NCI-H510A treated with DMSO at 0.1 percent for 48 hours (cell line): Measurements from ENCODE around the gene PIMREG.

ENCODE experiments used
- DNase-seq: peaks from one replicate; lab custom pipeline; 2025; lab: John Stamatoyannopoulos, UW

The PIMREG gene, protein sequence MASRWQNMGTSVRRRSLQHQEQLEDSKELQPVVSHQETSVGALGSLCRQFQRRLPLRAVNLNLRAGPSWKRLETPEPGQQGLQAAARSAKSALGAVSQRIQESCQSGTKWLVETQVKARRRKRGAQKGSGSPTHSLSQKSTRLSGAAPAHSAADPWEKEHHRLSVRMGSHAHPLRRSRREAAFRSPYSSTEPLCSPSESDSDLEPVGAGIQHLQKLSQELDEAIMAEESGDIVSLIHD

DNA sequence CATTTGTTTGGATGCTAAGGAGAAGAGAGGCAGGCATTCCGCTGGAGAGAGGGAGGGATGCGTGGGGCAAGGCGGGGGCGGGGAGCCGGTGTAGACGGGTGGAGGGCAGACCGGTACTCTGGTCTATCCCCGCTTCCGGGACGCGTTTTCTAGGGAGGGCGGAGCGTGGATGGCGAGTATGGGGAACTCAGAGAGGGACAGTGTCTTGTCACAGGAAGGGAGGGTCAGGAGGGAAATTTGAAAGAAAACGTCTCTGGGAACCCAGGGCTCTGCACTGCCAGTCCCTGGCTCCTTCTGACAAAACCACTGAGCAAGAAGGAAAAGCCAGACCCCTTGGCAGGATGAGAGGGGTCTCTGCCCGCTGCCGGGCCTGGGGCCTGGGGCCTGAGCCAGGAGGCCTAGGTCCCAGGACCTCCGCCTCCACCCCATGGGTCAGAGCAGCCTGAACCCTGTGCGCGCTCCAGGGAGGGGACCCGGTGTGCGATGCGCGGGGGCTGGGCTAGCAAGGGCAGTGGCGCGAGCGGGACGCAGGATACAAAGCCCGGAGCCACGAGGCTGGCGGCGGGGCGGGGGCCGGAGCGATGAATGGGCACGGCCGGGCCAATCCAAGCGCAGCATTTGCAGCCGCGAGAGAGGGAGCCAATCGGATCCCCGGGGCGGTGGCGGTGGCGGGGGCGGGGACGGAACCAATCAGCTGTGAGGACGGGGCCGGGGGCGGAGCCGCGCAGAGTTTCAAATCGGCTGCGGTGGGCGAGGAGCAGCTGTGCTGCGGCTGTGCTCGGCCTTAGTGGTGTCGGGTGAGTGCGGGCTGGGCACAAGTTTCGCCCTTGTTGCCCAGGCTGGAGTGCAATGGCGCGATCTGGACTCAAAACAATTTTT, at the start of gene PIMREG:
Gene PIMREG (plus strand): TSS at position 764 of the 879 bp plus-strand sequence. CDS start 656 bp downstream, outside the sequence.
- peak; percentile 89 for DNase-seq

DNA sequence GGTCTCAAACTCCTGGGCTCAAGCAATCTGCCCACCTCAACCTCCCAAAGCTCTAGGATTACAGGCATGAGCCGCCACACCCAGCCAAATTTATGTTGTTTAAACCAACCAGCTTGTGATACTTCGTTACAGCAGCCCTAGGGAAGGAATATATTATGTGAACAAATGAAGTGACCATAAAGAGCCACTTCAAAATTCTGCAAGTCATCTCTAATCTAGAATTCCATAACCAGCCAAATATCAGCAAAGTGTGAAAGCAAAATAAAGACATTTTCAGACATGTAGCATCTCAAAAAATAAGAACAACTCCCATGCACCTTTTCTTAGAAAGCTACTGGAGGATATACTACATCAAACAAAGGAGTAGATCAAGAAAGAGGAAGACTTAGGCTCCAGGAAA, 45.3 kb upstream of the PIMREG start:
- no peak for DNase-seq

DNA sequence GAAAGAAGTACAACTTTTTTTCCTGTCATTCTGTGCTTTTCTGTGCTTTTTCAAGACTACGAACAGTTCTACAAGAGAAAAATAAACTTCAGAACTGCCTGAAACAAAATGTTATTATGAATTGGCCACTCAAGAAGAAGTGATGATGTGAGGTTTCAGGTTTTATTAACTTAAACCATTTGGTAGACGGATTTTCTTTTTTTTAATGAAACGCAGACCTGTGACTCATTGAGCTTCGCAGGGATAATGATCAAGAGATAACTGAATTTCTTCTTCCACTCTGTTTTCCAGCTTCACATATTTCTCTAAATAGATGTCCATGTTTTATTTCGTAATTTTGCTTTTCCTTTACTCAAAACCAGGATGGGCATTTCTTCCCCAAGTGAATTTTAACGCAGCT, 42.0 kb upstream of the PIMREG start:
- DNase-seq = no peak

DNA sequence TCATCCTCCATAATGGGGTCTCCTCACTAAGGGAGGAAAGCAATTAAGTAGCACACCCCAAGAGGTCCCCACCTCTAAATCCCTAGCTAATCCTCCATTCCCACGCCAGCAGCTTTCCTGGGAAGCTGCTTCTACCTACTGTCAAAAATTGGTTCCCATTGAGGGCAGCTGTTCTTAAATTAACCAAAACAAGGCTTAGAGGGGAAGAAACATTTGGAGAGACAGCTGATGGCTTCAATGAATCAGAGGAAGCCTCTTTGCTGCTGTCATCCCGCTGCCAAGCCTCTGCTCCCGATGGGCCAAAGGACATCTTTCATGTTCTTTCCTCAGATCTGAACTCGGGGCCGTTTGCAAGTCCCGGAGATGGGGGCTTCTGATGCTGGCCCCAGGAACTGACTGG, 36.0 kb upstream of the PIMREG start:
- no peak for DNase-seq

DNA sequence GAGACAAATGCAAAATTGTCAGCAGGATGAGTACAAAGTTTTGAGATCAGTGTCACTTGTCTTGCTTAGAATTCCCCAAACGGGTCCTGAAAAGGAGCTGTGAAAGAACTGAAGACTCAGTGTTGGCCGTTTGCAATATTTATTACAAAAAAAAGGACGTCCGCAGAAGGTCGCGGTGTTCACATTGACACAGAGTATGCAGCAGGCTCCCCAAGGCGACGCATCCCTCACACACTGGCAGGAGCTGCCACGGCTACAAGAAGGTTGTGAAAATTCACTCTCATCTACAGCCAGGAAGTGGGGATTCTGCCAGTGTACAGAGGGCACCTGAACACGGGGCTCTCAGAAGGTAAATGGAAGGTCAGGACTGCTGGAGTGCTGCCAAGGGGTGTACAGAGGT, 35.5 kb upstream of the PIMREG start:
- DNase-seq = no peak

DNA sequence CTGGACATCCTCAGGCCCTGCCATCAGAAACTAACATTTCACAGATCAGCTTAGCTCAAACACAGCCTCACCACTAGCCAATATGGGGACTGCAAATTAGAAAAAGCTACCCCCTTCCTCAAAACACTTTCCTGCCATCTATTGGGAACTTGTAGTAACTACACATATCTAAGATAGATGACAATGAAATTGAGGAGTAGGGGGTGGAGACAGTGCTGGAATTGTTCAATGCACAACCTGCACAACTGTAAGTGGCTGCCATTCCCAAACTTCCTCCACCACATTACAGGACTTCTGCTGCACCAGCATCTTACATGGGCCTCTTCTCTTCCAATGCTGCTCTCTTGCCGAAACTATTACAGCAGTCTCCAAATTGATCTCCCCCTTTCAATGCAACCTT, 31.2 kb upstream of the PIMREG start:
- DNase-seq = no peak

DNA sequence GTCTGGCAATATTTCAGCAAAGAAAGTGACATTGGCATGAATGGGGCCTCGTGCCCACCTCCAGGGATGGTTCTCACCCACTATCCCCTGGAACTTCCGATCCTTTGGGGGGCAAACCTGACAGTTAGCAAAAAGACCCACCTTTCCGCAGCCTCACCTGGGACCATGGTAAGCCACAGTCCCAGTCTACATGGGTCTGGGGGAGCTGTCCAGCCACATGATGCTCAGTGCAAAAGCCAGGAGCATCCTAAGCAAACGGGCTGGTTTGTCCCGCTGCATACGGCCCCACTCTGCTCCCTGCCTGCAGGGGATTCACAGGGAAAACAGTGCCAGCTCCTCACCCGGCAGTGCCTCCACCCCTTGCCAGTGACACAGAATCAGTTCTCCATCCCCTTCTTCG, 28.6 kb upstream of the PIMREG start:
- no peak for DNase-seq

DNA sequence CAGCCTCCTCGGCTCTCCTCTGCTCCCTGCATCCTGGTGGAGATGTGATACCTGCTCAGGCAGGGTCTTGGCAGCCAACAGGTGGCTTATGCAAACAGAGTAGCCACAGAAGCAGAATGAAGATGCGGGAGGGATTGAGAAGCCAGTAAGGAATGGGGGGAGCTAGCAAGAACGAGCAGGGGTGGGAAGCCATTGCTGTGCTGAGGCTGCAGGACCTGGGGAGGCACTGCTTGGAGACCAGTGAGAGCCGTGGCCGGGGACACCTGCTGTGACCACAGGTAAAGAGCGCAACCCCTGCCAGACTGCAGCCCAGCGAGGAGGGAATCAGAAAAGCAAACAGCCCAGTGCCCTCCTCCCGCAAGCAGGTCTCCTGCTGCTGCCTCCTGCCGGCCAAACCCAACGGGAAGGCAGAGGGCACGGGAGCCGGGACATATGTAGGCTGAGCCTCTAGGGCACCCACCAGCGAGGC, 24.0 kb upstream of the PIMREG start:
- DNase-seq = peak; percentile 28

DNA sequence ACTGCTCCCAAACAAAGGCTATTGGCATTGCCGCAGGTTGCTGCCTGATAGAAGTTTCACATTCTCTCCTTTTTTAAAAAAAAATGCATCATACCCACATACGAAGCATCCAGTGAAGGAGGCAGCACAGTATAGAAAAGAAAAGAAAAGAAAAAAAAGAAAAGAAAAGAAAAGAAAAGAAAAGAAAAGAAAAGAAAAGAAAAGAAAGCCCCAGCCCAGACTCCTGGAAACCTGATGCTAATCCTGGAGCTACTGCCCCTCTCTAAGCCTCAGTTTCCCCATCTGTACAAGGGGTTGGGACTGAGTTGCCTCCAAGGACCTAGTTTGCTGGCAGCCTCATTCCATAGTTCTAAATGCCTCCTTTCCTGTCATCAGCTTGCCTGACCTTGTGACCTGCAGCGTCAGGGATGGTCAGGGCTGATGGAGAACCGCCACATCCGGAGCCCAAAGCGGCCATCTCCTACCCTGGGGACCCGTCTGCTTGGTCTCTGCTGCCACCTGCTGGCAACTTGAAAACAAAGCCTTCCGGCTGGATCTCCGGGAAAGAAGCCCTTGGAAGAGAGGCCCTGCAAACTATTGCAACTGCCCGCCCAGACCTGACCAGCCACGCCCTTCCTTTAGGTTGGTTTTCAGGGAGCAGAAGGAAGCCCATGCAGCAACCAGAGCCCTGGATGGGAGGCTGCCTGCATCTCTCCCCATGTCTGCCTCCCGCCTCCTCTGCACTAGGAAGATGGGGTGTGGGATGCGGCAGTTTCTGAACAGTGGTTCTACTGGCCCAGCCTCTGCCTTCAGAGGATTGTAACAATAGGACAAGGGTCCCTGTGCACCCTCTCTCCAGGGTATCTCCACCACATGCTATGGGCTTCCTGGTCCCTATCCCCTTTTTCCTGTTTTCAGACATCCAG, 22.3 kb upstream of the PIMREG start:
- peak; percentile 73 for DNase-seq

DNA sequence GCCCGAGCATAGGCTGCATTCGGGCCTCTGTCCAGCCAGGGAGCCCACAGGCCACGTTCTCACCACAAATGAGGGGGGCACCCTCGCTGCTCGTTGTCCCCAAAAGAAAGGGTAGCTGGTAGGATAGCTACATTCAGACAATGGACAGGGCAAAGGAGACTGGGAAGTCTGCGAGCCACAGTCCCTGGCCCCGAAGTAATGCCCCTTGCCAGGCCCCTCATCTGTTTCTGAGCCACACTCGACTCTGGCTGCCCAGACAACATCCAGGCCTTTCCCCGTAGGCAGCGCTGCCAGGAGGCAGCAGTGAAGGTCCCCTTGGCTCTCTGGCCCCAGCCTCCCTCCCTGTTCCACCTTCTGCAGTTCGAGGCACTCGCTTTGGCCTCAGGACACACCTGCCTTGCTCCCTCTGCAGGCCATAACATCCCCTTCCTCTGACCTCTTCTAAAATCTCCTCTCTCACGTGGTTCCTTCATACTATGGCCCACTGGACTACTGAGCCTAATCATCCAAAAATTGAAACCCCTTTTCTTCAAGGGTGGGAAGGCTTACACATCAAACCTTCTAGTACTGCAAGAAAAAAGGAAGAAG, 21.5 kb upstream of the PIMREG start:
- DNase-seq = no peak

DNA sequence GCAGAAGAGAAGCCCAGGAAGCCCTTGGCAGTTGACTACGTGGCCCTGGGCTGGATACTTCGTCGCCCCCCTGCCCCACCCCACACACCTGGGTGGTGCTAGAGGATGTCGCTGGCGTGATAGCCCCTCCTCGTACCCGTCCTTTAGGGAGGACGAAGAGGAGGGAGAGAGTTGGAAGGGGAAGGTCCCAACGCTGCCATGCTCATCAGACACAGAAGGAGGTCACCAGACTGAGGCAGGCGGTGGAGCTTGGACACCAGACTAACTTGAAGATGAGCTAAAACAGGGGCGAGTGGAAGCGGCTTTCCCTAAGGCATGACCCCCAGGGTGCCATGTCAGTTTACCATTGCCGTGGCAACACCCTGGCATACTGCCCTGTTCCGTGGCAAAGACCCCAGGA, 20.3 kb upstream of the PIMREG start:
- no peak for DNase-seq

DNA sequence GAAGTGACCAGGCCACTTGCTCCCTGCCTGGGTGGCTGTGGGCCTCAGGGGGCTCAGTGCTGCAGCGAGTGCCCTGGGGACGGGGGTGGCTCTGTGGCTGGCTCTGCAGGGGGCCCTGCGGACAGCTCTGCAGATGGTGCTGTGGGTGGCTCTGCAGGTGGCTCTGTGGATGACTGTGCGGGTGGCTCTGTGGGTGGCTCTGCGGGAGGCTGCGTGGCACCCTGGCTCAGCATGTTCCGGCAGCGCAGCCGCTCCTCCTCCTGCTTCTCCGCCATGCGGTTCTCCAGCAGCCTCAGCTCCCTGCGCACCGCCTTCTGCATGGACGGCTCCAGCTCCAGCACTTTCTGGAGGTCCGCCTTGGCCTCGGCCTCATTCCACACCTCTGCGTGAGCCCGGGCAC, 18.8 kb upstream of the PIMREG start:
- no peak for DNase-seq

DNA sequence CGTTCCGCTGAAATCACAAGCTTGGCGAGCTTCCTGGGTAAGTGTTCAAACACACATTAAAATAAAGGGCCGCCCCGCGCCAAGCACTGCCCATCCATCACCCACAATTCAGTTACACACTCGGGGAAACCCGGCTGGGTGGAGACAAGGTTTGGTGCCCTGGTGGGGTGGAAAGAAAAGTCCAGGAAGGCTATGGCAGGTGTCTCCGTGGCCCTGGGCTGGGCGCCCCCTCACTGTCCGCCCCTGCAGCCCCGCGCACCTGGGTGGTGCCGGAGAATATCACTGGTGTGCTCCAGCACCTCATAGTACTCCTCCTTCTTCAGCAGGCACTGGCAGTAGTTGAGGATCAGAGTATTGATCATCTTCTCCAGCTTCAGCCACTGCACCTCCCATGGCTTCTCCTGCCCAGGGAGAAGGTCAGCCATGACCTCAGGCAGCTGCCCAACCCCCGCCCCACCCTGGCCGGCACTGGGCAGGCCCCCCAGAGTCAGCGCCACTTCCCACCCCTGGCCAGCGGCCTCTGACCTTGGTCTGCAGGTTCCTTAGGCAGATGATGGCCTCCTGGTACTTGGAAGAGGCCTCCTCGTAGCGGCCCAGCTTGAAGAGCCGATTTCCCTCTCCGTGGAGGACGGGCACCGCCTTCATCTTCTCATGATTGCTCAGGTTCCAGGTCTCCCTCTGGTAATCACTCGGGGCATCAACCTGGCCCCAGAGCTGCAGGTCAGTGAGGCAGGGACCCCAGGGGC, 17.7 kb upstream of the PIMREG start:
- DNase-seq = no peak

DNA sequence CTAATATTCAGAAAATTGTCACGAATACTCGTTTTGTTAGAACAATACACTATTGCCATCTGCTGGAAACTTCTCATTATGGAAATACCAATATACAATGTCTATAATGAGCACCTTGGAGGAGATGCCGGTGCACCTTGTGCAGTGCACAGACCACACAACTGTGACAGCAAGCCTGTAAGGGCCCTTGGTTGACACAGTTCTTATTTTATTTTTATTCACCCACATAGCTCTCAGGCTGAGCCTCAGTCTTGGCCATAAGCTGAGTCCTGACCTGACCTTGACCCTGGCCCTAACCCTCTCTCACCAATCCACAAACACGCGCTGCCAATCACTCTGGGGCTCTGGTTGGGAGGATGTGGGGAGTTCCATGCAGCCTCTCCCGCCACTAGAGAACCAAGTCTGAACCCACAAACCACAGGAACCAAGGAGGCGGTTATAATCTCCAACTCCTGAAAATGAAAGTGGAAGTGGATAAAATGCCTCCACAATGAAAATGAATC, 16.9 kb upstream of the PIMREG start:
- no peak for DNase-seq

DNA sequence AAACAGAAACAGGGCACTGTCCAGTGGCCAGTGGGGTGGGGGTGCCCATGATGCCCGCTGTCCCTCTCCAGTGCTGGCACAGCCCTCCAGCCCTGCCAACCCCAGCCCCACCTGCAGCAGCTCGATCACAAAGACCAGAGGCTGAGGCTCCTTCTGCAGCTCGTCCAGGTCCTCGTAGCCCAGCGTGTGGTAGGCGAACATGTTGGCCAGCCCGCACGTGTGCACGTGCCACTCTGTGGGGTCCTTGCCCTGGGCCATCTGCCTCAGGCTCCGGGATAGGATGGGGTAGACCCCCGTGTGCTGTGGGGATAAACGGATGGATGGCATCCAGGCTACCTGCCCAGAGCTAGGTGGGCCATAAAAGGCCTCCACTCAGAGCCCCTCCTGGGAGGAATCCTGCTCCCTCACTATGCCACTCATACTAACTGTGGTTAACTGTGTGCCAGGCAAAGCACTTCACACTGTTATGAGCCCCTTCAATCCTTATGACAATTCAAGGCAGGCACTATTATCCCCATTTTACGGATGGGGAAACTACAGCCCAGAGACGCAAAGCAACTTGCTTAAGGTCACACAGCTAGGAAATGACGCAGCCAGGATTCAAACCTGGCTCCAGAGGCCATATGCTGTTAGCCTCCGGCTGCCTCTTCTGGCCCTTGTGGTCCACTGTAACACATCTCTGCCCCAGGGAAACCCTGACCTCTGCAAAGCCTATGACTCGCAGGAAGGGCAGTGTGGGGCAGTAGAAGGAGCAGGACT, 15.9 kb upstream of the PIMREG start:
- no peak for DNase-seq

DNA sequence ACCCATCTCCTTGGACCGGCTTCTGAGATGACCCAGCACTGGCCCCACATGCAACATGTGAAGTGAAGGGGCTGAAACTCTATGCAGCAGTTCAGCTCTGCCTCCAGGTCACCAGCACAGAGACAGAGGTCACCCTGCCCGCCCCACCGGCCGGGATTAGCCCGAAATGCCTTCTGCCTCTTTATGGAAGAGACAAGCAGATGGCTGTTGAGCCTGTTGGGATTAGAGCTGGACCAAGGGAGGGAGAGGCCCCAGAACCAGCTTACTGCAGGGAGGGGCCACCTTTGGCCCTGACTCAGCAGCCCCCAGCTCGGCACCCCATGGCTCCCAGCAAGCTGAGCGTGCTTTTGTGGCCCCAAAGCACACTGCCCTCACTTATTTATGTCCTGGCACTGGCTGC, 15.0 kb upstream of the PIMREG start:
- no peak for DNase-seq

DNA sequence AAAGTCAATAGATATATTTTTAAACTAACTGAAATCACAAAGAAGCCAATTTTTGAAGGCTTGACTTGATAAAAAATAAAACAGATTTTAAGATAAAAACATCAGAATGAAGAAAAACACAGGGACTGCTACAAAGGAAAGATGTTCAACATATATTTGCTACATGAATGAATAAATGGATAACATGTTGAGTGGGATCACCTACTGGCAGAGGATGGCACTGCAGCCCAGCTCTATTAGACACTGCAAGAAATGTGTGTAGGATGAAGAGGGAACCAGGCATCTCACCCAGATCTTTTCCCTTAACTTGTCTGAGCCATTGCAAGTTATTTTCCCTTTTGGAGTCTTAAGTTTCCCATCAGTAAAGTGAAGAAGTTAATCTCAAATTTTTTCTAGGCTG, 13.5 kb upstream of the PIMREG start:
- no peak for DNase-seq

DNA sequence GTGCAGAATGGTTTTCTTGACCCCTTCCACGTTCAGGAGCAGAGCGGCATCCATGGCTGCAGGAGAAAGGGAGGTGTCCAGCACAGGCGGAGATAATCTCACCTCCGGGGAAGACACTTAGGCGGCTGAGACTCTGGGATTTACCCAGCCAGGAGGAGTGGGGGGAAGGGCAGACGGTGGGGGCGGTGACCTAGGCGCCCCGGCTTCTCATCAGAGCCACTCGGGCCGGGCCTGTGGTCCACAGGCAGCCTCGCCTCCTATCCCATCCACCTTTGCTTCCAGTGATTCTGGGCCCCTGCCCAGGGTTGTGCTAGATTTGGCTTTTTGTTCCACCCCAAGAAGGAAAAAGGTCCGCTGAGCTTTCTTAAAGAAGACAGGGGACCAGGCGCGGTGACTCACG, 9.2 kb upstream of the PIMREG start, which contains the start of gene AIPL1:
Gene AIPL1 (minus strand): TSS at position 71 of the 400 bp plus-strand sequence. CDS start 17 bp downstream, at position 54.
- DNase-seq = no peak

DNA sequence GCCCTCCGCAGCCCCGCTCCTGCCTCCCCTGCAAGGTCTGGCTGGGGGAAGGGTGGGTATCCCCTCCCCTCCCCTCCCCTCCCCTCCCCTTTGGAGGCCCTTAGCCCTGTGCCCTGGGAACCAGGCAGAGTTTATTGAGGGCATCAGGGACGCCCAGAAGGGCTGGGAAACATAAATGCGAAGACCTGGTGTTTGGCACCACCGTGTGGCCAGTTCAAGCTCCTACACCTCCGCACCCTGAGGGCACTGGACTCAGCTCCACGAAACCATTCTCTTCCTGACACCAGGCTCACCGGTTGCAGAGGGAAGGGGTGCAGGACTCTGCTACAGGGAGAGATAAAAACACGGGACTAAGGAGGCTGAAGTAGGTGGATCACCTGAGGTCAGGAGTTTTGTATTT, 8.3 kb upstream of the PIMREG start:
- peak; percentile 51 for DNase-seq

DNA sequence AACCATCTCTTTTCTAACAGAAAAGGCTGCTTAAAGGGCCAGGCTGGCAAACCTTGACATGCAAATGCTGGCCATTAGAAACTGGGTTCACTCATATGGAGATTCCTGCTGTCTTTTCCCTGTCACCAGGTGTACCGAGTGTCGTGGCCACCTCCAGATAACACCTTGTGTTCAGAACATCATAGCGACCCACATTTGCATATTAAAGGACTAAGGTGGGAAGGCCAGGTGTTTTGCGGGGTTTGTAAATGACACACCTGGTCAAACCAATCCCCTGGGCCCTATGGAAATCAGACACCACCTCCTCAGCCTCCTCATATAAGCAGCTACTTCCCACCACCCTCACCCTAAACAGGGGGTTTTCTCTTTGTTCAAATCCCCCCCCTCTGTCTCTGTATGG, 6.8 kb upstream of the PIMREG start:
- DNase-seq = peak; percentile 10
